Ishikawa (cell line): ENCODE measurements around the gene PTDSS2.

Experiments
- CEBPB ChIP-seq: IDR thresholded peaks from 2 replicates; pipeline ENCODE4 v1.6.1; 2012
- CREB1 ChIP-seq: IDR thresholded peaks from 2 replicates; pipeline ENCODE4 v1.6.1; 2012; ENCODE audit warnings: low read depth
- EGR1 ChIP-seq: IDR thresholded peaks from 2 replicates; pipeline ENCODE4 v1.6.1; 2012
- EP300 ChIP-seq: IDR thresholded peaks from 2 replicates; pipeline ENCODE4 v1.6.1; 2012; ENCODE audit warnings: borderline replicate concordance
- FOXM1 ChIP-seq: IDR thresholded peaks from 2 replicates; pipeline ENCODE4 v1.6.1; 2012; ENCODE audit warnings: low read depth, borderline replicate concordance
- NFIC ChIP-seq: IDR thresholded peaks from 2 replicates; pipeline ENCODE4 v1.6.1; 2012
- RAD21 ChIP-seq: IDR thresholded peaks from 2 replicates; pipeline ENCODE4 v1.6.1; 2012; ENCODE audit warnings: low read depth
- TAF1 ChIP-seq: IDR thresholded peaks from 2 replicates; pipeline ENCODE4 v1.6.1; 2012; ENCODE audit warnings: low read depth, mild to moderate bottlenecking
- TCF12 ChIP-seq: IDR thresholded peaks from 2 replicates; pipeline ENCODE4 v1.6.1; 2012; ENCODE audit warnings: low read depth
- TEAD4 ChIP-seq: IDR thresholded peaks from 2 replicates; pipeline ENCODE4 v1.6.1; 2012
- YY1 ChIP-seq: IDR thresholded peaks from 2 replicates; pipeline ENCODE4 v1.6.1; 2012; ENCODE audit warnings: low read depth
- ZBTB7A ChIP-seq: IDR thresholded peaks from 2 replicates; pipeline ENCODE4 v1.6.1; 2012; ENCODE audit warnings: low read depth
- TF ChIP-seq, protein P1 (sequence below): IDR thresholded peaks from 2 replicates; pipeline ENCODE4 v1.6.1; 2012
- TF ChIP-seq, protein P2 (sequence below): IDR thresholded peaks from 2 replicates; pipeline ENCODE4 v1.6.1; 2012
- TF ChIP-seq, protein P3 (sequence below): IDR thresholded peaks from 2 replicates; pipeline ENCODE4 v1.6.1; 2012; ENCODE audit warnings: low read depth, mild to moderate bottlenecking

PTDSS2 gene

DNA sequence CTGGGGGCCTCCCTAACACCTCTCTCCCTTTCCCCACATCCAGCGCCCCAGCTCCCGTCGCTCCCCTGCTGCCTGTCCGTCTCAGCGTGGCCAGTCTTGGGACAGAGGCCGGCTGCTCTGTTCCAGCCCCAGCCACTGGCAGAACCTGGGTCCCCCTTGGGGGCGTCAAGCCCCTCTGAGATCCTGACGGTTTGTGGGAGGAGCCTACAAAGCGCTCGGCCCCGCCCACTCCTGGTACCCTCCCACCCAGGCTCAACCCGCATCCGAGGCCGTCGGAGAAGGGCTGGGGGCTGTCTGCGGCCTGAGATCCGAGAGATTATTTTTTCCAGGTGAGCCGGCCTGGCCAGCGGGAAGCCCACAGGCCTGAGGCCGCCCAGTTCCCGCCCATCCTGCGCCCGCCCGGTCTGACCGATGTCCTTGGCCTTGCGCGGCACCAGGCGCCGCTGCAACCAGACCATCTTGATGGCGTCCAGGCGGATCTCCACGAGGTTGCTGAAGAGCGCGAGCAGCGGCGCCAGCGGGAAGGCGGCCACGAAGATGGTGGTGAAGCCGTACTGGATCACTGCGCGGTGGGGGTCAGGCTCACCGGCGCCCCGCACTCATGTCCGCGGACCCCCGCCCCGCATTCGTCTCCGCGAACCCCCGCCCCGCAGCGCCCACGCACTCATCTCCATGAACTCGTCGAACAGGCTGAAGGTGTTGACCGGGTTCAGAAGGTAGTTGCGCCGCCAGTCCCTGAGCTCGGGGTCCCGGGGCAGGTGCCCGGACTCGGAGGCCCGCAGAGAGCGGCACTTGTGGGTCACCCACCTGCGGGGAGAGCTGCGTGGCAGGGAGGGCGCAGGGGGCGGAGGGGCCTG is 29.8 kb upstream of the PTDSS2 start:
- no peak for TF ChIP-seq YY1
- TF ChIP-seq CEBPB: no peak
- TF ChIP-seq FOXM1: no peak

DNA sequence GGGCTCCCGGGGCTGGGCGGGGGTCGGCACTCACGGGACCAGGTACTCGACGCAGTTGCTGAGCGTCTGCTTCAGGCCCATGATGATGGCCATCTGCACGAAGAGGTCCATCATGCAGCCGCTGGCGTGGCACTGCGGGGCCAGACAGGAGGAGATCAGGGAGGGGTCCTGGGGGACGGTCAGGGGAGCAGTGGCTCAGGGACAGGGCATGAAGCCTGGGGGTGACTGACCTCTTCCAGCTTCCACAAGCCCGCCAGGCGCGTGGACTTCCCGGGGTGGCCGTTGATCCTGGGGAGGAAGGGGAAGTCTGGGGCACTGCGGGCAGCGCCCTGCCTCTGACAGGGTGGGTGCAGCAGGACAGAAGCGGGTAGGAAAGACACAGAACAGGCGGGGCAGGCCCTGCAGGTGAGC is 29.2 kb upstream of the PTDSS2 start:
- TF ChIP-seq CEBPB (no peak), EGR1 (no peak), YY1 (no peak), EP300 (no peak), ZBTB7A (no peak), RAD21 (no peak), FOXM1 (no peak), TAF1 (no peak), TEAD4 (no peak)
- TF ChIP-seq, protein P1, sequence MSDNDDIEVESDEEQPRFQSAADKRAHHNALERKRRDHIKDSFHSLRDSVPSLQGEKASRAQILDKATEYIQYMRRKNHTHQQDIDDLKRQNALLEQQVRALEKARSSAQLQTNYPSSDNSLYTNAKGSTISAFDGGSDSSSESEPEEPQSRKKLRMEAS: no peak
- TF ChIP-seq, protein P2, sequence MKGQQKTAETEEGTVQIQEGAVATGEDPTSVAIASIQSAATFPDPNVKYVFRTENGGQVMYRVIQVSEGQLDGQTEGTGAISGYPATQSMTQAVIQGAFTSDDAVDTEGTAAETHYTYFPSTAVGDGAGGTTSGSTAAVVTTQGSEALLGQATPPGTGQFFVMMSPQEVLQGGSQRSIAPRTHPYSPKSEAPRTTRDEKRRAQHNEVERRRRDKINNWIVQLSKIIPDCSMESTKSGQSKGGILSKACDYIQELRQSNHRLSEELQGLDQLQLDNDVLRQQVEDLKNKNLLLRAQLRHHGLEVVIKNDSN: no peak

DNA sequence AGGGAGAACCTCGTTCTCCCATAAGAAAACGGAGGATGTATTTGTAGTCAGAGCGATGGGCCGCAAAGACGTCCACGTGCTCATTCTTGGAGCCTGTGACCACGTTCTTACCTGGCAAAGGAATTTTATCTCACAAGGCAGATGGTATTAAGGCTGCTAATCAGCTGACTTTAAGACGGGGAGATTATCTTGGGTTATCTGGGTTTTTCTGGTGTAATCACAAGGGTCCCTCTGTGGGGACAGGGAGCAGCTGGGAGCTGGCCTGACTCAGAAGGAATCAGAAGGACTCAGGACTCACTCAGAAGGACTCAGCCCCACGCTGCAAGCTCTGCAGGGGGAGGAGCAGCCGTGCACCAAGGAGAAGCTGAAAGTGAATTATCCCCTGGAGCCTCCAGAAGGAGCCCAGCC is 27.8 kb upstream of the PTDSS2 start:
- TF ChIP-seq, protein P2: no peak
- no peak for TF ChIP-seq FOXM1
- no peak for TF ChIP-seq NFIC
- no peak for TF ChIP-seq ZBTB7A
- no peak for TF ChIP-seq CEBPB
- no peak for TF ChIP-seq YY1
- TF ChIP-seq, protein P1: no peak
- TF ChIP-seq TAF1: no peak
- no peak for TF ChIP-seq TEAD4
- no peak for TF ChIP-seq CREB1
- TF ChIP-seq EP300: no peak
- no peak for TF ChIP-seq RAD21
- TF ChIP-seq EGR1: no peak
- TF ChIP-seq, protein P3, sequence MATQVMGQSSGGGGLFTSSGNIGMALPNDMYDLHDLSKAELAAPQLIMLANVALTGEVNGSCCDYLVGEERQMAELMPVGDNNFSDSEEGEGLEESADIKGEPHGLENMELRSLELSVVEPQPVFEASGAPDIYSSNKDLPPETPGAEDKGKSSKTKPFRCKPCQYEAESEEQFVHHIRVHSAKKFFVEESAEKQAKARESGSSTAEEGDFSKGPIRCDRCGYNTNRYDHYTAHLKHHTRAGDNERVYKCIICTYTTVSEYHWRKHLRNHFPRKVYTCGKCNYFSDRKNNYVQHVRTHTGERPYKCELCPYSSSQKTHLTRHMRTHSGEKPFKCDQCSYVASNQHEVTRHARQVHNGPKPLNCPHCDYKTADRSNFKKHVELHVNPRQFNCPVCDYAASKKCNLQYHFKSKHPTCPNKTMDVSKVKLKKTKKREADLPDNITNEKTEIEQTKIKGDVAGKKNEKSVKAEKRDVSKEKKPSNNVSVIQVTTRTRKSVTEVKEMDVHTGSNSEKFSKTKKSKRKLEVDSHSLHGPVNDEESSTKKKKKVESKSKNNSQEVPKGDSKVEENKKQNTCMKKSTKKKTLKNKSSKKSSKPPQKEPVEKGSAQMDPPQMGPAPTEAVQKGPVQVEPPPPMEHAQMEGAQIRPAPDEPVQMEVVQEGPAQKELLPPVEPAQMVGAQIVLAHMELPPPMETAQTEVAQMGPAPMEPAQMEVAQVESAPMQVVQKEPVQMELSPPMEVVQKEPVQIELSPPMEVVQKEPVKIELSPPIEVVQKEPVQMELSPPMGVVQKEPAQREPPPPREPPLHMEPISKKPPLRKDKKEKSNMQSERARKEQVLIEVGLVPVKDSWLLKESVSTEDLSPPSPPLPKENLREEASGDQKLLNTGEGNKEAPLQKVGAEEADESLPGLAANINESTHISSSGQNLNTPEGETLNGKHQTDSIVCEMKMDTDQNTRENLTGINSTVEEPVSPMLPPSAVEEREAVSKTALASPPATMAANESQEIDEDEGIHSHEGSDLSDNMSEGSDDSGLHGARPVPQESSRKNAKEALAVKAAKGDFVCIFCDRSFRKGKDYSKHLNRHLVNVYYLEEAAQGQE: no peak
- no peak for TF ChIP-seq TCF12

DNA sequence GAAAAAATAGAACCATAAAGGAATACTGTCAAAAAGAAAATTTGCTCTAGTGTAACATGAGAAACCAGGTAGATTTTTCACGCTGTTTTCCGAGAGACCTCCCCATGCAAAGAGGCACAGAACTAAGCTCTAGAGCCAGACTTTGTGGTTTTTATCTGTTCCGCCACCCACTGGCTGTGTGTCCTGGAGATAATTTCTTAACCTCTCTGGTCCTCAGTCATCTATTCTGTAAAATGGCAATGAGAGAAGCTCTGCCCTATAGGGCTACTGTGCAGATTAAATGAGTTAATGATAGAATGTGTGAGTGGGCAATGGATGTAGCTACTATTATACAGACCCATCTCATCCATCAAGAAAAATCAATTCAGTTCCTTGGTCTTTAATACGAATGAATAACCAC is 25.8 kb upstream of the PTDSS2 start:
- no peak for TF ChIP-seq CREB1
- no peak for TF ChIP-seq FOXM1
- no peak for TF ChIP-seq YY1
- TF ChIP-seq CEBPB: no peak
- no peak for TF ChIP-seq EGR1
- TF ChIP-seq, protein P3: no peak
- TF ChIP-seq, protein P1: no peak
- no peak for TF ChIP-seq NFIC
- TF ChIP-seq ZBTB7A: no peak
- TF ChIP-seq EP300: no peak
- no peak for TF ChIP-seq TCF12
- TF ChIP-seq TEAD4: no peak
- TF ChIP-seq, protein P2: no peak
- no peak for TF ChIP-seq TAF1
- no peak for TF ChIP-seq RAD21

DNA sequence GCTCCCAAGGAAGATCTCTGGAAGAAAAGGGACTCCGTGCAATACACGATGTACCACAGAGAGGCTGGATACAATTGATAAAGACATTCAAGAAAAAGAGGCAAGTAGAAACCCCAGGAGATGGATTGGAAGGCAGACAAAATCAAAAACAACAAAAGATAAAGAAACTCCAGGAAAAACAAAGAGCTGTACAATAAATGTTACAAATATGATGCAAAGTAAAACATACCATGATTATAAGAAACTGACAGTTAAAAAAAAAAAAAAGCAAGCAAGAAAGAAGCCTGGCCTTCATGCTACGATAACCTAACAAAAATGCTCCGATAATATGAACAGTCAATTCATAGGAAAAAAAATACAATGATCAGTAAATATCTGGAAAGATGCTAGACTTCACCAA is 24.8 kb upstream of the PTDSS2 start:
- no peak for TF ChIP-seq FOXM1
- TF ChIP-seq, protein P3: no peak
